T-cell (primary cell): ENCODE data around the gene C4B. TPM values are rescaled to one million over a fixed set of nuclear protein-coding genes. Genes with fewer than 3 reads are reported as not detected.
"Not testable (repeated sequence)": the region's sequence is repeated elsewhere in the genome, so short reads cannot be mapped to it uniquely, and the experiment has no call there.

Source experiments
- ATAC-seq, 4 experiments: fragments of 200-7000 bp in 3 of 4; fragments of 150-1000 bp in 1 of 4; cut with Tn5 transposase; replicated peaks in 1 of 4; 1 replicate in 3 of 4; 2 replicates in 1 of 4; pipeline ENCODE4 v1.10.0; 2021; ENCODE audit warnings: moderate library complexity in 3 of 4, mild to moderate bottlenecking in 2 of 4, moderate number of reproducible peaks in 1 of 4
- CTCF ChIA-PET, 2 donors: fragments of 300-600 bp; sonication (Branson Sonifier 250); formaldehyde crosslinking; loops; one replicate each; lab custom pipeline; 2022; ENCODE audit warnings: antibody characterized with exemption in 2 of 2; lab: Charles Lee
- POLR2A ChIA-PET, 2 donors: fragments of 300-600 bp; sonication (Branson Sonifier 250); formaldehyde crosslinking; loops; one replicate each; lab custom pipeline; 2022; ENCODE audit warnings: antibody characterized with exemption in 2 of 2; lab: Charles Lee
- DNase-seq, 35 experiments: peaks; one replicate each; pipeline versions ENCODE4 v3.0.0 to v3.0.0-alpha.2; 2013 to 2023
- H3K27ac ChIP-seq: one replicate; pipeline ENCODE4 v1.5.1; 2013; ENCODE audit warnings: low read length
- H3K27me3 ChIP-seq, 2 experiments: replicated peaks in 1 of 2; 1 replicate in 1 of 2; 2 replicates in 1 of 2; pipeline versions ENCODE4 v1.6.1 to v1.7.0; 2013; ENCODE audit warnings: low read length in 1 of 2, mixed read lengths in 1 of 2; ENCODE audit not compliant: control insufficient read depth in 2 of 2, insufficient read depth in 2 of 2; ENCODE audit errors: extremely low read depth in 1 of 2
- H3K36me3 ChIP-seq, 2 donors: 1 replicate in 1 of 2; 2 replicates in 1 of 2; pipeline versions ENCODE4 v1.6.1 to v1.7.0; 2013; ENCODE audit warnings: low read length in 1 of 2; ENCODE audit not compliant: control insufficient read depth in 2 of 2, insufficient read depth in 1 of 2; ENCODE audit errors: extremely low read depth in 1 of 2
- H3K4me1 ChIP-seq, 2 experiments: 1 replicate in 1 of 2; 2 replicates in 1 of 2; pipeline versions ENCODE4 v1.6.1 to v1.7.0; 2013; ENCODE audit warnings: low read length in 2 of 2, mixed read lengths in 1 of 2; ENCODE audit not compliant: insufficient read depth in 2 of 2, control insufficient read depth in 1 of 2; ENCODE audit errors: extremely low read depth in 1 of 2
- H3K4me3 ChIP-seq, 2 donors: 1 replicate in 1 of 2; 2 replicates in 1 of 2; pipeline versions ENCODE4 v1.5.1 to v1.7.0; 2013; ENCODE audit warnings: mild to moderate bottlenecking in 2 of 2, low read length in 1 of 2, moderate library complexity in 1 of 2; ENCODE audit not compliant: control insufficient read depth in 1 of 2; ENCODE audit errors: extremely low read depth in 1 of 2
- H3K9me3 ChIP-seq: 2 replicates; pipeline ENCODE4 v1.7.0; 2013
- H3K27ac Mint-ChIP-seq, 2 donors: one replicate each; pipeline ENCODE4 v1.8.0; 2020 to 2021; ENCODE audit warnings: mild to moderate bottlenecking in 2 of 2, mixed read lengths in 2 of 2
- H3K27me3 Mint-ChIP-seq, 2 donors: one replicate each; pipeline ENCODE4 v1.8.0; 2021 to 2022; ENCODE audit warnings: mixed read lengths in 2 of 2
- H3K36me3 Mint-ChIP-seq: one replicate; pipeline ENCODE4 v1.8.0; 2021; ENCODE audit warnings: mixed read lengths
- H3K4me1 Mint-ChIP-seq, 3 donors: one replicate each; pipeline ENCODE4 v1.8.0; 2020 to 2022; ENCODE audit warnings: mixed read lengths in 3 of 3, mild to moderate bottlenecking in 1 of 3
- H3K4me3 Mint-ChIP-seq, 3 donors: one replicate each; pipeline ENCODE4 v1.8.0; 2020 to 2022; ENCODE audit warnings: mild to moderate bottlenecking in 3 of 3, mixed read lengths in 3 of 3, moderate library complexity in 3 of 3
- H3K9me3 Mint-ChIP-seq, 3 donors: one replicate each; pipeline ENCODE4 v1.8.0; 2020 to 2022; ENCODE audit warnings: mixed read lengths in 3 of 3
- WGBS: methylation state at CpG from one replicate; pipeline ENCODE4 v1.1.5; 2013; ENCODE audit warnings: missing lambda C conversion rate; ENCODE audit not compliant: insufficient coverage; 5-methylcytosine and 5-hydroxymethylcytosine counted together
- total RNA-seq, 35 experiments: library from RNA in 6 of 35; stranded (reverse) in 6 of 35; fragments of 120-200 nt in 1 of 35; gene quantifications; one replicate each; pipeline versions ENCODE4 v1.2.1 to v1.2.4 and lab custom pipeline; 2013 to 2026

Gene C4B
- total RNA-seq, 5 donors from 2014 or later (not counting 1 experiment from before 2014, with no cell fraction given) = 5.5 to 8.4 (median 7.5) TPM

GRCh38 chr6:32052626-32053025, 38.0 kb downstream of the C4B start:
- H3K4me3 Mint-ChIP-seq, H3K27me3 Mint-ChIP-seq, CTCF ChIA-PET, DNase-seq, H3K9me3 ChIP-seq, H3K4me3 ChIP-seq, H3K4me1 Mint-ChIP-seq, ATAC-seq, H3K36me3 ChIP-seq, H3K36me3 Mint-ChIP-seq, H3K9me3 Mint-ChIP-seq, POLR2A ChIA-PET, H3K4me1 ChIP-seq, H3K27ac ChIP-seq, H3K27ac Mint-ChIP-seq: not testable (repeated sequence)
- 86% methylated on average over 17 of the region's 20 CpGs for WGBS
- peaks cover 0 to 28% of the 10 kb centered on the region in 2 experiments for H3K27me3 ChIP-seq

- H3K4me3 ChIP-seq, H3K4me1 ChIP-seq, H3K36me3 Mint-ChIP-seq, ATAC-seq, H3K9me3 ChIP-seq, H3K27ac ChIP-seq, DNase-seq, CTCF ChIA-PET, H3K4me3 Mint-ChIP-seq, H3K27ac Mint-ChIP-seq, H3K27me3 Mint-ChIP-seq, H3K4me1 Mint-ChIP-seq, H3K36me3 ChIP-seq, POLR2A ChIA-PET, H3K9me3 Mint-ChIP-seq: not testable (repeated sequence)
- 91% methylated on average over 8 of the region's 13 CpGs for WGBS
- H3K27me3 ChIP-seq = peaks cover 0 to 26% of the 10 kb centered on the region in 2 experiments
Observed at GRCh38 chr6:32053314-32053713, 38.7 kb downstream of the C4B start.

GRCh38 chr6:32055756-32056155, 41.2 kb downstream of the C4B start:
- H3K4me1 Mint-ChIP-seq, CTCF ChIA-PET, H3K9me3 ChIP-seq, ATAC-seq, H3K9me3 Mint-ChIP-seq, H3K4me1 ChIP-seq, H3K4me3 ChIP-seq, H3K4me3 Mint-ChIP-seq, H3K27ac Mint-ChIP-seq, H3K36me3 Mint-ChIP-seq, DNase-seq, POLR2A ChIA-PET, H3K36me3 ChIP-seq, H3K27ac ChIP-seq, H3K27me3 Mint-ChIP-seq: not testable (repeated sequence)
- 73% methylated on average over 3 of the region's 21 CpGs for WGBS
- peaks cover 0 to 24% of the 10 kb centered on the region in 2 experiments for H3K27me3 ChIP-seq

GRCh38 chr6:32056254-32056653, 41.7 kb downstream of the C4B start:
- peaks cover 6 to 10% of the 10 kb centered on the region in 2 donors for H3K27me3 Mint-ChIP-seq
- H3K36me3 Mint-ChIP-seq = peaks cover 2% of the 10 kb centered on the region
- ChIA-PET POLR2A (no interaction called here), CTCF (no interaction called here)
- 100% methylated on average over 3 of the region's 7 CpGs for WGBS
- Histone ChIP-seq H3K27me3 (peaks cover 0 to 24% of the 10 kb centered on the region in 2 experiments), H3K27ac (no peak overlapping the region), H3K36me3 (no peaks in the 10 kb centered on the region), H3K4me3 (no peak overlapping the region), H3K9me3 (no peaks in the 10 kb centered on the region), H3K4me1 (no peaks in the 10 kb centered on the region)
- no peak overlapping the region for H3K4me3 Mint-ChIP-seq
- DNase-seq (no peak), ATAC-seq (no peak)
- H3K4me1 Mint-ChIP-seq = no peaks in the 10 kb centered on the region
- H3K9me3 Mint-ChIP-seq = no peaks in the 10 kb centered on the region
- H3K27ac Mint-ChIP-seq = no peak overlapping the region

GRCh38 chr6:32057966-32058365, 43.4 kb downstream of the C4B start:
- no peaks in the 10 kb centered on the region for H3K4me1 Mint-ChIP-seq
- Histone ChIP-seq H3K27ac (no peak overlapping the region), H3K4me3 (no peak overlapping the region), H3K9me3 (no peaks in the 10 kb centered on the region), H3K36me3 (no peaks in the 10 kb centered on the region), H3K27me3 (peaks cover 0 to 22% of the 10 kb centered on the region in 2 experiments), H3K4me1 (no peaks in the 10 kb centered on the region)
- no peak for ATAC-seq
- peaks cover 2% of the 10 kb centered on the region for H3K36me3 Mint-ChIP-seq
- 84% methylated on average over 6 of the region's 17 CpGs for WGBS
- no peak overlapping the region for H3K27ac Mint-ChIP-seq
- no peak for DNase-seq
- H3K4me3 Mint-ChIP-seq = no peak overlapping the region
- CTCF ChIA-PET = no interaction called here
- POLR2A ChIA-PET = no interaction called here
- H3K27me3 Mint-ChIP-seq = peaks cover 6 to 8% of the 10 kb centered on the region in 2 donors
- H3K9me3 Mint-ChIP-seq = no peaks in the 10 kb centered on the region

DNA sequence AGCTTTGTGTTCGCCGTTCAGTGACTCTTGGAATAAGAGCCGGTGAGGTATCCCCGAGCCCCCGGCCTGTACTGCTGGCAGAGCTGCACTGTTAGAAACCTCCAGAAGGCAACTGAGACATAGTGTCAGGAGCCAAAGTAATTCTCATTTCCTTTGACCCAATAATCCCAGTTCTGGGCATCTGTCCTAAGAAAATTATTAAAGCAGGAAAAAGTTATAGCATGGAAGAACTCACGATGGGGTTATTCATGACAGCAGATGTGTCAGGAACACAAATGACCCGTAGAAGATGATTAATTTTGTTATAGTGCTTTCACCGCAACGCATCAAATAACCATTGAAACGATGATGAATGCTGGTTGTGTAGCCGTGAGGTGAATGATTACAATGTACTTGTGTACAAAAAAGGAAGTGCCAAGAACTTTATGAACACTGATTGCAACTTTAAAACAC, 43.9 kb downstream of the C4B start:
- Mint-ChIP-seq H3K27me3 (peaks cover 6 to 8% of the 10 kb centered on the region in 2 donors), H3K4me3 (no peak overlapping the region), H3K9me3 (no peaks in the 10 kb centered on the region), H3K27ac (no peak overlapping the region), H3K36me3 (peaks cover 2% of the 10 kb centered on the region), H3K4me1 (no peaks in the 10 kb centered on the region)
- Histone ChIP-seq H3K4me1 (no peaks in the 10 kb centered on the region), H3K27ac (no peak overlapping the region), H3K27me3 (peaks cover 0 to 17% of the 10 kb centered on the region in 2 experiments), H3K9me3 (no peaks in the 10 kb centered on the region), H3K36me3 (no peaks in the 10 kb centered on the region), H3K4me3 (no peak overlapping the region)
- ChIA-PET POLR2A (no interaction called here), CTCF (no interaction called here)
- 87% methylated on average over 11 of the region's 11 CpGs for WGBS
- DNase-seq = no peak
- no peak for ATAC-seq
